Hypothalamus (tissue), 51 donors: ENCODE results near the gene DCLRE1C.
"Not testable (repeated sequence)": the region's sequence is repeated elsewhere in the genome, so short reads cannot be mapped to it uniquely, and the experiment has no call there.

ENCODE experiments used
- DNase-seq, 51 donors: peaks; one replicate each; lab custom pipeline; 2025; lab: John Stamatoyannopoulos, UW

The DCLRE1C gene

DNA sequence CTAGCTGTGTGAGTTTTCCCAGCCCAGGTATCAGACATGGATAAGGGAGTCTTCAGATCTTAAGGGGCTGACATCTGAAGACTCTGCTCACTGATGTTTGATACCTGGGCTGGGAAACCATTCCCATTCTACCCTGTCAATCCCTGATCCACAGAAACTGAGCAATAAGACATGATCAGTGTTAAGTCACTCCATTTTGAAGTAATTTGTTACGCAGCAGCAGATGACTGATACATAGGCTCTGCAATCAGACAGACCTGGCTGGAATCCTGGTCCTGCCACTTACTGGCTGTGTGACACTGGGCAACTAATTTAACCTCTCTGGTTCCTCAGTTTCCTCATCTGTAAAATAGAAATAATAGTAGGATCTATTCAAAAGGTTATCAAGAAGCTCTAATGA lies 6.6 kb downstream of the DCLRE1C start:
- no peak for DNase-seq

DNA sequence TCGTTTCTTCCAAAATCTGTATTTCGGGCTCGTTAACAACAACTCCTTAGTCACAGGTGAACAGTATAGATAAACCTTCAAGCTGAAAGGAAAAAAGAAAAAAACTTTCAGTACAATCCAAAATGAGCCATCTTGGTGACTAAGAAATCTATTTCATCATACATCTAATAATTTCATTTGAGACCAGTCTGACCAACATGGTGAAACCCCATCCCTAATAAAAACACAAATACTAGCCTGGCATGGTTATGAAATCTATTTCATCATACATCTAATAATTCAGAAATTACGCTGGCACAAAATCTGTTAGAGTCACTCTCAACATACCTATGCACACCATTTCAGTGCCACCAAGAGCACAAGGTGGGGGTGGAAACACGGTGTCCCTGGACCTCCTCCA lies 8.8 kb downstream of the DCLRE1C start:
- DNase-seq: no peak

DNA sequence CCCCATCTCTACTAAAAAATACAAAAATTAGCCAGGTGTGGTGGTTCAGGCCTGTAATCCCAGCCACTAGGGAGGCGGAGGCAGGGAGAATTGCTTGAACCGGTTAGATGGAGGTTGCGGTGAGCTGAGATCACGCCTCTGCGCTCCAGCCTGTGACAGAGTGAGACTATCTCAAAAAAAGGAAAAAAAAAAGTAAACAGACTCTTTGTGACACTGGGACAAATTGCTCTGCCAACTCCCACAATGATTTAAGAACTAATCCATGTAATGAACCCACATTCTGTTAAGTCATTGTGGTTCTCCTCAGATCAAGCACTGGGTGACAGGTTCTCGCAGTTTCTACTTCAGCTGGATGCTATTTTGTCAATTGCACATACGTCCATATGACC lies 11.0 kb downstream of the DCLRE1C start:
- DNase-seq: not testable (repeated sequence)

DNA sequence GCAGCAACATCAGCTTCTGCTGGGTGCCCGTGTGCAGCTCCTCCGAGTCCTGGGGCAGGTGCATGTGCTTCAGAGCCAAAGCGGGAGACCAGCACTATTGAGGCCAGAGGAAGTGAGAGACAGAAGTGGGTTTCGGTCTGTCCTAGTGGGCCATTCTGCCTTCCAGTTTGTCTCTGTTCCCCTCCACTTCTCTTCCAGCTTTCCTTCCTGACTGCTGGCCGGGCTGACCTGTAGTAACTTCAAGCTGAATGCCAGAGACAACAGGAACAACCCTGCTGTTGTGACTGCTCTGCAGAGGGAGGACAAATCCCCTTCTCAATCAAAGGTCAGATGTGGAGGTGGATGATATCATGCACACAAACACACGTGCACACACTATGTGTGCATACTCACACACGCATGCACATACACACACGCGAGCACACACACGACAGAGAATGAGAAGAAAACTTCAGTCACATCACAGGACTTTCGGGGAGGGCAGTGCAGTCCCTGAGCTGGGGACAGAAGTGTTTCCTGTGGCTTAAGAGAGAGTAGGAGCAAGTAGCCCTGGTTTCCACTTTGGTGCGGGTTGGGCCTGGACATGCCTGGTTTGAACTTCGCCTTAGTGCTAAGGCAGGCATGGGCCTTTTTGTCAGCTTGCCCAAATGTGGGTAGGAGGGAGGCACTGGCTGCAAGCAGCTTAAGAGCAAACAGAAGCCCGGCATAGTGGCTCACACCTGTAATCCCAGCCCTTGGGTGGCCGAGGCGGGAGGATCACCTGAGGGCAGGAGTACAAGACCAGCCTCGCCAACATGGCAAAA lies 11.5 kb downstream of the DCLRE1C start:
- DNase-seq: not testable (repeated sequence)

DNA sequence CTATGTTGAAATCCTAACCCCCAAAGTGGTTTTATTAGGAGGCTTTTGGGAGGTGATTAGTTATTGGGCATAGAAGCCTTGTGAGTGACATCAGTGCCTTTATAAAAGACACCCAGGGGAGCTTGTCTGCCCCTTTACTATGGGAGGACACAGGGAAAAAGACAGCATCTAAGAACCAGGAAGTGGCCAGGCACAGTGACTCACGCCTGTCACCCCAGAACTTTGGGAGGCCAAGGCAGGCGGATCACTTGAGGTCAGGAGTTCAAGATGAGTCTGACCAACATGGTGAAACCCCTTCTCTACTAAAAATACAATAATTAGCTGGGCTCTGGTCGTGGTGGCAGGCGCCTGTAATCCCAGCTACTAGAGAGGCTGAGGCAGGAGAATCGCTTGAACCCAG lies 14.9 kb downstream of the DCLRE1C start:
- DNase-seq: not testable (repeated sequence)

DNA sequence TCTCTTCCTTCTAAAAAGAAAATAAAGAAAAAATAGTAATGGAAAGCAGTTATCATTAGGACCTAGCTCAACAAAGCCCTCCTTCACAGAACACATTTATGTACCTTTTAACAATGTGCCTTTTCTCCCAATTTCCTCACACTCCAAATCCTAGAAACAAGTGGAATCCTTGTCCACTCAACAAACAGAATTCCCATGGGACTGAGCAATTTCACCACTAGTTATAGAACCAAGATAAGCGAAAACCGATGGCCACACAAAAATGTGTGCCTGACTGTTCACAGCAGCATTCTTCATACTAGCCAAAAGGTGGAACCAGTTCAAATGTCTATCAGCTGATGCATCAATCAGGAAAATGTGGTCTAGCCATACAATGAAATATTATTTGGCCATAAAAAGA lies 17.3 kb downstream of the DCLRE1C start:
- no peak for DNase-seq

DNA sequence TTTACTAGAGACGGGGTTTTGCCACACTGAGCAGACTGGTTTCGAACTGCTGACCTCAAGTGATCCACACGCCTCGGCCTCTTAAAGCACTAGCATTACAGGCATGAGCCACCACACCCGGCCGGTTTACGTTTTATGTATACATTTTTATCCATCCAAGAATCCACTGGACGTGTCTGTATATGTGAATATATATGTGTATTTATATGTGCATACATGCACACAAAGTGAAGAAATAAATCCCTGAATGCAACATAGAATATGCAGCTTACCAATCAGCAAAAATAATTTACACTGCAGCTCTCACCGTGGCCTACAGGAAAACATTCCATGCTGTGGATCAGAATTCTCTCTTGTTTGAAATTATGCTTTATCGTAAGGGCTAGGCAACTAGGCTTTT lies 23.3 kb downstream of the DCLRE1C start:
- DNase-seq: no peak

DNA sequence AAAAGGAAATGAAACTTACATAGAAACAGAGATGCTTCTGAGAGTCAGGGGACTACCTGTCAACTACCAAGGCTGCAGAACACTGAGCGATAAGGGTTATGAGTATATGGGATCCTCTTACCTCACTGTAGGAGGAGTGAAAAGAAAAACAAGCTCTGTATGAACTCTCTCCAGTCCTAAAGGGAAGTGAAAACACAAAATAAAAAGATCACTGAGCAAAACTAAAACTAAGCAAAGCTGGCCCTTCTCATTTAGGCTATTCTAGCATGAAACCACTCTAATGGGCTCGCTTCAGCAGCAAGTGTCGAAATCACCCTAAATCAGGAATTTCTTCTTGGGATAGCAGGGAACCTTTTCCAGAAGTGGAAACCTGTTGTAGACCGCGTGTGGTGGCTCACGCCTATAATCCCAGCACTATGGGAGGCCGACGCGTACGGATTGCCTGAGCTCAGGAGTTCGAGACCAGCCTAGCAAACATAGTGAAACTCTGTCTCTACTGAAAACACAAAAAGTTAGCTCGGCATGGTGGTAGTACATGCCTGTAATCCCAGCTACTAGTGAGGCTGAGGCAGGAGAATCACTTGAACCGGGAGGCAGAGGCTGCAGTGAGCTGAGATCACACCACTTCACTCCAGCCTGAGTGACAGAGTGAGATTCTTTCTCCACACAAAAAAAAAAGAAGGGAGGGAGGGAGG lies 27.0 kb downstream of the DCLRE1C start:
- DNase-seq: no peak

DNA sequence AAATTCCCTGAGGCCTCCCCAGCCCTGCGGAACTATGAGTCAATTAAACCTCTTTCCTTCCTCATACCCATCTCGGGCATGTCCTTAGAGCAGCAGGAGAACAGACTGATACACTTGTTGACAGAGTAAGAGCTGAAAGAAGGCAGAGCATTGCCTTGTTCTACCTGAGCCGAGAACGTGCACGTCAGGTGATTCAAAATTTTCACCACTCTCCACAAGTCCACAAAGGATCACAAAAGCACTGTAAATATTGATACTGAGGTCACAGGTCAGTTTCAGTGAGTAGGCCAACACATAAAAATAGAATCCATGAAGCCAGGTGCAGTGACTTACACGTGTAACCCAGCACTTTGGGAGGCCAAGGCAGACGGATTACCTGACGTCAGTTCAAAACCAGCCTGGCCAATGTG lies 27.8 kb downstream of the DCLRE1C start:
- DNase-seq: no peak

DNA sequence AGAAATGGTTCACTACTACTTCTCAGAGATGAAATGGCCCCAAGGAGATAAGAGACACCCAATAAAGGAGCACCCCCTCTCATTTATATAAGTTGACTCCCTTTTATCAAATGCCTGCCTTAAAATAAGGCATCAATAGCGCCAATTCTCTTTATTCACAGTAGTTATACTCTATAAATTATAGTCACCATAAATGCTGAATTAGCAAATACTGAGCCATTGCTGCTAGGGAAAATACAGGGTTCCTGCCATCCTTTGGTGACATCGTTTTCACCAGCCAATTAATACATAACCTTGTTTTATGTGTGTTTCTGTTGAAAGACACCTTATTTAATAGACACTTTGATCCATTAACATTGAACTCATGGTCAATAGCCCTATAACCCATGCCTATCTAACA lies 28.6 kb downstream of the DCLRE1C start:
- no peak for DNase-seq

DNA sequence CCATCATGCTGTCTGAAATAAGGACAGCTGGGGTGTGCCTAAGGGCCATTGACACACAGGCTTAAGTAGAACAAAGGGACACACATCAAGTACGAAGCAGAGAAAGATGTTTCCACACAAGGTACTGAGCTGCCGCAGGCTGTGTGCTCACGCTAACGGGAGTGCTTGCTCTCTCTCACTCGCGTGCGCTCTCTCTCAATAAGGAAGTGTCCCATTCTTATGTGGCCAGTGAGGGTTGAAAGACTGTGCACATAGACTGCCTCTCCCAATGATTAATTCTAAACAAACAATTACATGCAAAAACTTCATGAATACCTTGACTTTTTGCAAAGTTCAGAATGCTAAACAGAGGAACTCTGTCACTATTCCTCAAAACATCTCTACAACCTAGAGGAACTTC lies 29.9 kb downstream of the DCLRE1C start:
- no peak for DNase-seq

DNA sequence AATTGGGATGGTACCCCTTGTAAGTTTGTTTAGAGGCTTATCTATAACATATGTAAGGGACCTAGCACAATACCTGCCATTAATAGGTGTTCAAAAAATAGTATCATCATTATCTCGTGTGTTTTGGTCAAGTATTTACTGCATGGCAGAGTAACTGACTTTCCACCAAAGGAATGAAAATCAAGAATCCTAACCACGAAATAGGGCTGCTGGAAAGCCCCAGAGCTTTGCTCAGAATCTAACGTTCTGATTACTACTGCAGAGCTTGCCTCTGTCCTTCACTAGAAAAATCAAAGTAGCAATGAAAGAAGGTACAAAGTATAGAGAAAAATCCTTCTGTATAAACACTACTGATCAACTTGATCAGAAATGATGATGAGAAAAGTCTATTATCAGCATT lies 34.9 kb downstream of the DCLRE1C start:
- no peak for DNase-seq

DNA sequence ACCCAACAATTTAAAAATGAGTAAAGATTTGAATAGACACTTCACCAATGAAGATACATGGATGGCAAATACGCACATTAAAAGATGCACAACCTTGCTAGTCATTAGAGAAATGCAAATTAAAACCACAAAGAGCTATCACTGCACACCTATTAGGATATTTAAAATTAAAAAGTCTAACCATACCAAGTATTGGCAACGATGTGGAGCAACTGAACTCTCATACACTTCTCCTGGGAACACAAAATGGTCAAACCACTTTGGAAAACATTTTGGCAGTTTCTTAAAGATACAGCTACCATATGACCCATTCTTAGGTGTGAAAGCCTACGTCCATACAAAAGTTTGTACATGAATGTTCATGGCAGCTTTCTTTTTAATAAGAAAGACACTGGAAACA lies 36.1 kb downstream of the DCLRE1C start:
- no peak for DNase-seq

DNA sequence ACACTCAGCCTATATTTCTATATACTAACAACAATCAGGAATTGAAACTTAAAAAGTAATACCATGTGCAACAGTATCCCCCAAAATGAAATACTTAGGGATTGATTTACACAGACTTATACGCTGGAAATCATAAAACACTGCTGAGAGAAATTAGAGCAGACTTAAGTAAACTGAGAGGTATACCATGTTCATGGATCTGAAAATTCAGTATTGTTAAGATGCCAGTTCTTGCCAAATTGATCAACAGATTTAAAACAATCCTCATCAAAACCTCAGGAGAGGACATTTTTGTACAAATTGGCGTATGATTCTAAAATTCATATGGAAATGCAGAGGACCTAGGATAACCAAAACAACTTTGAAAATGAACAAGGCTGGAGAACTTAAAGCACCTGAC lies 37.3 kb downstream of the DCLRE1C start:
- no peak for DNase-seq

DNA sequence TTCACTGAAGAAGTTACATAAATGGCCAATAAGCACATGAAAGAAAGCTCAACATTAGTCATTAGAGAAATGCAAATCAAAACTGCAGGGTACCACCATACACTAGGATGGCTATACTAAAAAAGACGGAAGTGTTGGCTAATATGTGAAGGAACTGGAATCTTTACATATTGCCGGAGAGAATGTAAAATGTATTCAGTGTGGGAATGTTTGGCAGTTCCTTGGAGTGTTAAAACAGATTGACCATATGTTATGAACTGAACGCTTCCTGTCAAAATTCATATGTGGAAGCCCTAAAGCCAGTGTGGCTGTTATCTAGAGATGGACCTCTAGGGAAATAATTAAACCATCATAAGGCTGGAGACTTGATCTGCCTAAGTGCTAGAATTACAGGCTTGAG lies 42.1 kb downstream of the DCLRE1C start:
- no peak for DNase-seq

DNA sequence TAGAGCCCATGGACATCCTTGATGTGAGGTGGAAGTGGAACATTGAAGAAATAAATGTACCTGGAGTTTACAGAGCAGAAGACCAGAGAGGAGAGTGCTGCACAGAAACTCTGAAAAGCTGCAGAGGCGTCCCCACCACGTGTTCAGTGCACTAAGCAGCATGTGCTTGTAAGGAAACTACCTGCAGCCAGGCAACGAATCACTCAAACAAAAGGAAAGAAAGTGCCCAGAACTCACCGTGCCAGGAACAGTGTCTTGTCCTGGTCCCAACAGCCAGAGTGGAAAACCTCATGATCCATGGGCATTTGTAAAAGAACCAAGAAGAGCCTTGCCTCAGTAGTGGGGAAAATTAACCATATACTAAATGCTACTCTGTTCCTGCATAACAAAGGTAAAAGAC lies 42.9 kb downstream of the DCLRE1C start:
- DNase-seq: no peak

DNA sequence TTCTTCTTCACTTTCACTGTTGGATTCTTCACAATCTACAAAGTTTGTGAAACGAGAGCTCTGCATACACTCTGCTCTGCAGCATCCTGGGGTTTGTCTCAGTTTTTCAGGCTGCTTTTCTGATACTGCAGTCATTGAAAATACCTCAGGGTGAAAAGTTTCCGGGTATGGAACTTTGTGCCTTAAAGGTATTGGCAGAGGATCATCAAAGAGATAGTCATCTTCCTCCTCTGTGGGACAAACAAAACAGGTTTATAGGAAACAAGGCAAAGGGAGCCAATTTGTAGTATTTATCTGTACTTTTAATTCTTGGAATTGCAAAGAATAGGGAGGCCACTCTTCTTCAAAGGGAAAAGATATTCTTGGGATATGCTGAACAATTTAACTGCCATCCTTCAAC lies 44.8 kb downstream of the DCLRE1C start:
- DNase-seq: no peak

DNA sequence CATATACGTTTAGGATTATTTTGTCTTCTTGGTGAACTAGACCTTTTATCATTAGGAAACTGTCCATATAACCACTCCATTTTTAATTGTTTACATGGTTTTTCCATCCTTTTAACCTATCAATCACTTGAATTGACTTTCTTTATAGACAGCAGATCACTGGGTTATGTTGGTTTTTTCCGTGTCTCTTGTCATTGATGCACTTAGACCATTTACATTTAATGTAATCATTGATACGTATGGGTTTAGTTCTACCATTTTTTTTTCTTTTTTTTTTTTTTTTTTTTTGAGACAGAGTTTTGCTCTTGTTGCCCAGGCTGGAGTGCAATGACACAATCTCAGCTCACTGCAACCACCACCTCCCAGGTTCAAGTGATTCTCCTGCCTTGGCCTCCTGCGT lies 46.3 kb downstream of the DCLRE1C start:
- not testable (repeated sequence) for DNase-seq

DNA sequence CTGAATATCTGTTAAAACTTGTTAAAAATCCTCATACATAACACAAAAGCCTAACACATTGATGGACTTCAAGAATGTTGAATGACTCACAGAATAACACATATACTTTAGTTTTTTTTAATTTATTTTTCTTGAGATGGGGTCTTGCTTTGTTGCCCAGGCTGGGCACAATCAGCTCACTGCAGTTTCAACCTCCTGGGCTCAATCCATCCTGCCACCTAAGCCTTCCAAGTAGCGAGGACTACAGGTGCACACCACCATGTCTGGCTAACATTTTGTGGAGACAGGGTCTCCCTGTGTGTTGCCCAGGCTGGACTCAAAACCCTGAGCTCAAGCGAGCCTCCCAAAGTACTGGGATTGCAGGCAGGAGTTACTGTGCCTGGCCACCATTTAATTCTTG lies 47.1 kb downstream of the DCLRE1C start:
- DNase-seq: no peak

DNA sequence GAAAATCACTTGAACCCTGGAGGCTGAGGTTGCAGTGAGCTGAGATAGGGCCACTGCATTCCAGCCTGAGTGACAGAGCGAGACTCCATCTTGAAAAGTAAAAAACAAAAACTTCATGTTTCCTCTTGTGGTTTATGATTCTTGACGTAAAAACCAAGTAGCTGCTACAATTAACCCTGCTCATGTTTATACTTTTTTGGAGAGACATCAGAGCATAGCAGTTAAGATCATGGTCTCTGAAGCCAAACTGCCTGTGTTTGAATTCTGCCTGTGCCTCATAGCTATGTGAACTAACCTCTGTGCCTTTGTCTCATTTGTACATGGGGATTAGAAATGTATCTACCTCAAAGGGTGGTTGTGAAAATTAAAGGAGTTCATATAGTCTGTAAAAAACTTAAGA lies 48.0 kb downstream of the DCLRE1C start:
- DNase-seq: no peak

DNA sequence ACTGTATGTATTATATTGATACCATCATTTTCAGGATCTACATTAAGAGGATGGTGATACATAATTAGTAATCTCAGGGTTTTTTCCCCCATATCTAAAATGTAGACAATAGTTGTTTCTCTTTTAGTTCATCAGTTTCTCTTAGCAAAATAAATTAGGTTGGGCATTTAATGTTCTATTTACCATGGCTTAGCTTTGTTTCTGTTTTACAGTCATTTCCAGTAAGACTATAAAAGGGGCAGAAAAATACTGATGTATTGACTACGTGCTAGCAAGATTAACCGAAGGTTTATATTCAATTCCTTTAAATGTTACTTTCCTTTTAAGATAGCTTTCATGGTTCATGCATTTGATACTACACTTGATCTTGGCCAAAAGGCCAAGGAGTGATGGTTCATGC lies 49.0 kb downstream of the DCLRE1C start:
- DNase-seq: no peak

DNA sequence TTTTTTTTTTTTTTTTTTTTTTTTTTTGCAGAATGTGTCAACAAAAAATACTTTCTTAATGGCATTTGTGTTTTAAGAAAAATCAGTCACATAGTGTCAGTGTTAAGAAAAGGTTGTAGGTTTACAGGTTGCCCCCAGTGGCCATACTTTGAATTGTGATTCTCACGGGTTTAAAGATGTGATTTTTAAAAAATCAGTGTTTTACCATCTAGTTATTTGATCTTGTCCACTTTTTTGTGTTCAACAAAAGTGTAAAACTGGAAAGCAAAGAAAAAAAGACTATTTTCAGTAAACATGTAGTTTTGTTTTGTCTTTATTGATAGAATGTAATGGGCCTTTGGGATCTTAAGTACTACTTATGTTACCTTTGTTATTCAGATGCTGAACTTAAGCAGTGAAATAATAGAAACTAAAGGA lies 49.6 kb downstream of the DCLRE1C start:
- peak in 1 of 51 donors; percentile 2 for DNase-seq
